Subcutaneous adipose tissue (tissue), 4 donors: Measurements from ENCODE around the gene MED20. TPM values are rescaled to one million over a fixed set of nuclear protein-coding genes. Genes with fewer than 3 reads are reported as not detected.

Source experiments
- small RNA-seq: library from RNA; depleted of rRNA; stranded (forward); fragments of <200 nt; gene quantifications from one replicate; pipeline ENCODE3, GENCODE V24; 2016
- total RNA-seq, 4 donors: library from RNA; depleted of rRNA; stranded (reverse); fragments of >200 nt; gene quantifications; one replicate each; pipeline ENCODE4 v1.1.0, GENCODE V29; 2016
- TF ChIP-seq, protein P1 (sequence below): fragments of 450-650 bp; IDR thresholded peaks from one replicate; pipeline ENCODE4 v1.5.1; 2016; ENCODE audit warnings: low read depth, mild to moderate bottlenecking, control low read depth, antibody characterized with exemption, moderate library complexity

MED20 gene
- total RNA-seq, 4 donors from 2014 or later = 5.8 to 12.9 (median 10.4) TPM

- TF ChIP-seq, protein P1, sequence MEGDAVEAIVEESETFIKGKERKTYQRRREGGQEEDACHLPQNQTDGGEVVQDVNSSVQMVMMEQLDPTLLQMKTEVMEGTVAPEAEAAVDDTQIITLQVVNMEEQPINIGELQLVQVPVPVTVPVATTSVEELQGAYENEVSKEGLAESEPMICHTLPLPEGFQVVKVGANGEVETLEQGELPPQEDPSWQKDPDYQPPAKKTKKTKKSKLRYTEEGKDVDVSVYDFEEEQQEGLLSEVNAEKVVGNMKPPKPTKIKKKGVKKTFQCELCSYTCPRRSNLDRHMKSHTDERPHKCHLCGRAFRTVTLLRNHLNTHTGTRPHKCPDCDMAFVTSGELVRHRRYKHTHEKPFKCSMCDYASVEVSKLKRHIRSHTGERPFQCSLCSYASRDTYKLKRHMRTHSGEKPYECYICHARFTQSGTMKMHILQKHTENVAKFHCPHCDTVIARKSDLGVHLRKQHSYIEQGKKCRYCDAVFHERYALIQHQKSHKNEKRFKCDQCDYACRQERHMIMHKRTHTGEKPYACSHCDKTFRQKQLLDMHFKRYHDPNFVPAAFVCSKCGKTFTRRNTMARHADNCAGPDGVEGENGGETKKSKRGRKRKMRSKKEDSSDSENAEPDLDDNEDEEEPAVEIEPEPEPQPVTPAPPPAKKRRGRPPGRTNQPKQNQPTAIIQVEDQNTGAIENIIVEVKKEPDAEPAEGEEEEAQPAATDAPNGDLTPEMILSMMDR = no peak
Measured at GRCh38 chr6:41859356-41859755, 61.6 kb downstream of the MED20 start.

DNA sequence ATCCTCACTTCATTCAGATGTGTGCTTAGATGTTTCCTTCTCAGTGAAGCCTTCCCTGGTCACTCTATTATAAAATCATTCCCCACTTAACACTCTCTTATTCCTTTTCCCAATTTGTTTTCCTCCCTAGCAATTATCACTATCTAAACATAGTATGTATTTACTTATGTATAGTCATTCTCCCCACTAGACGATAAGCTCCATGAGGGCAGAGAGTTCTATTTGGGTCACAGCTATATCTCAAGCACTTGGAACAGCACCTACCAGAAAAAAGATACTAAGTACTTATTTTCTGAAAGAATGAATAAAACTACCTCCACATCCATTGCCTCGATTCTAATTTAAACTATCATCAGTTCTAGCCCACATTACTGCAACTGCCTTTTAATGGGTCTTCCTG lies 62.2 kb downstream of the MED20 start:
- TF ChIP-seq, protein P1 = no peak

Small RNA genes lying within 50 kb of the gene (small RNA-seq; reads per million reads assigned to genes)
- gene RF00019 = 0.49 reads per million

Other genes starting within 250 kb of the MED20 start
- gene TFEB, start 185.5 kb downstream of the MED20 start, total RNA-seq = 10 to 100 TPM in 3 of 4 donors, 1 to 10 TPM in 1; 6.5 to 11.9 (median 10.9) TPM
- gene PGC, start 173.7 kb downstream of the MED20 start, total RNA-seq = not detected
- 1 to 10 TPM; 2.1 to 6.8 (median 3.6) TPM for gene FRS3, start 141.2 kb downstream of the MED20 start, total RNA-seq
- 1 to 10 TPM; 2.2 to 5.1 (median 4.3) TPM for gene PRICKLE4, start 140.4 kb downstream of the MED20 start, total RNA-seq
- 100 to 1,000 TPM in 2 of 4 donors, 10 to 100 TPM in 2; 74.9 to 164 (median 94.5) TPM for gene TOMM6, start 133.4 kb downstream of the MED20 start, total RNA-seq
- 1 to 10 TPM; 4.1 to 7.8 (median 5.7) TPM for gene USP49, start 25.8 kb downstream of the MED20 start, total RNA-seq
- 10 to 100 TPM in 1 of 4 donors, 1 to 10 TPM in 3; 3.2 to 12.1 (median 6.2) TPM for gene BYSL, start 360 bp upstream of the MED20 start, total RNA-seq
- 100 to 1,000 TPM in 3 of 4 donors, 10 to 100 TPM in 1; 75.2 to 153 (median 130) TPM for gene CCND3, start 20.7 kb upstream of the MED20 start, total RNA-seq
- gene TAF8, start 129.4 kb upstream of the MED20 start, total RNA-seq = 10 to 100 TPM; 22.7 to 48.8 (median 26.1) TPM
- 1 to 10 TPM; 1.3 to 5.3 (median 2.6) TPM for gene C6orf132, start 221.5 kb upstream of the MED20 start, total RNA-seq